Sigmoid colon (tissue), 4 donors: ENCODE measurements around the gene TRIO.

Source experiments
- CTCF ChIP-seq, 4 experiments: fragments of 450-650 bp in 3 of 4; fragments of 200-600 bp in 1 of 4; IDR thresholded peaks; one replicate each; pipeline ENCODE4 v1.5.1; 2016 to 2019; ENCODE audit warnings: antibody characterized with exemption in 4 of 4, mild to moderate bottlenecking in 3 of 4, moderate library complexity in 2 of 4
- EP300 ChIP-seq, 4 donors: sonication (generic); formaldehyde crosslinking; IDR thresholded peaks; one replicate each; pipeline ENCODE4 v1.6.1; 2017; ENCODE audit warnings: antibody characterized with exemption in 4 of 4
- POLR2AphosphoS5 ChIP-seq, 4 donors: sonication (generic); formaldehyde crosslinking; IDR thresholded peaks; one replicate each; pipeline ENCODE4 v1.6.1; 2017; ENCODE audit warnings: antibody characterized with exemption in 4 of 4

- TF ChIP-seq CTCF (IDR thresholded peaks at IDR 0.05) (no peak), EP300 (IDR thresholded peaks at IDR 0.05) (no peak), POLR2AphosphoS5 (IDR thresholded peaks at IDR 0.05) (no peak)
Measured at GRCh38 chr5:14189680-14190079, 46.5 kb downstream of the TRIO start.
